HEK293 (cell line): Measurements from ENCODE around the gene MYO5B.
A peak's percentile ranks its signal among the peaks of the same experiment; 100 is the strongest.

Source experiments
- CTCF ChIA-PET: fragments of 350-600 bp; formaldehyde crosslinking; extraction: SDS; loops from one replicate; lab custom pipeline; 2021; ENCODE audit warnings: antibody characterized with exemption; lab: Yijun Ruan, JAX
- POLR2A ChIA-PET: fragments of 300-600 bp; formaldehyde crosslinking; extraction: SDS; loops from one replicate; lab custom pipeline; 2020; ENCODE audit warnings: antibody characterized with exemption, inconsistent platforms; lab: Yijun Ruan, JAX
- H3K27ac ChIP-seq: fragments of 200-500 bp; sonication (Bioruptor generic); 2 replicates; pipeline ENCODE4 v1.5.1; 2014; ENCODE audit warnings: low read depth, low read length, control low read depth, inconsistent platforms; ENCODE audit errors: extremely low read depth
- H3K36me3 ChIP-seq, 2 experiments: fragments of 200-500 bp in 1 of 2; sonication (Bioruptor generic) in 1 of 2; 1 replicate in 1 of 2; 2 replicates in 1 of 2; pipeline ENCODE4 v1.5.1; 2014 to 2017; ENCODE audit warnings: inconsistent platforms in 2 of 2, low read length in 2 of 2; ENCODE audit not compliant: control insufficient read depth in 2 of 2, insufficient read depth in 1 of 2
- H3K4me1 ChIP-seq: fragments of 200-500 bp; sonication (Bioruptor generic); 2 replicates; pipeline ENCODE4 v1.5.1; 2014; ENCODE audit warnings: mild to moderate bottlenecking, low read length, inconsistent platforms; ENCODE audit not compliant: control insufficient read depth, insufficient read depth
- H3K4me3 ChIP-seq: 2 replicates; pipeline ENCODE4 v1.5.1; 2011; ENCODE audit warnings: low read depth, mild to moderate bottlenecking, control low read depth, low read length, moderate library complexity
- H3K9me3 ChIP-seq: fragments of 200-500 bp; sonication (Bioruptor generic); 2 replicates; pipeline ENCODE4 v1.5.1; 2014; ENCODE audit warnings: low read depth, low read length, inconsistent platforms; ENCODE audit not compliant: control insufficient read depth, insufficient read depth
- EGR2 ChIP-seq: fragments of 450-650 bp; formaldehyde crosslinking; IDR thresholded peaks from 2 replicates; pipeline ENCODE4 v1.5.1; 2016; ENCODE audit warnings: low read depth, missing biosample characterization, missing genetic modification characterization
- GFI1B ChIP-seq: fragments of 450-650 bp; formaldehyde crosslinking; IDR thresholded peaks from 2 replicates; pipeline ENCODE4 v1.5.1; 2016; ENCODE audit warnings: missing biosample characterization, missing genetic modification characterization
- GLI2 ChIP-seq: fragments of 450-650 bp; formaldehyde crosslinking; IDR thresholded peaks from 2 replicates; pipeline ENCODE4; 2017; ENCODE audit warnings: missing biosample characterization, missing genetic modification characterization, low read depth, borderline replicate concordance
- GLIS1 ChIP-seq: fragments of 450-650 bp; formaldehyde crosslinking; IDR thresholded peaks from 2 replicates; pipeline ENCODE4 v1.5.1; 2016; ENCODE audit warnings: missing biosample characterization, missing genetic modification characterization
- HOXD13 ChIP-seq: sonication (generic); formaldehyde crosslinking; IDR thresholded peaks from 2 replicates; pipeline ENCODE4 v1.8.0; 2022; ENCODE audit warnings: missing genetic modification reagents, borderline replicate concordance
- KLF10 ChIP-seq: fragments of 450-650 bp; IDR thresholded peaks from 2 replicates; pipeline ENCODE4 v1.5.1; 2018; ENCODE audit warnings: missing biosample characterization, mild to moderate bottlenecking, missing genetic modification characterization
- MEIS1 ChIP-seq: sonication (generic); formaldehyde crosslinking; IDR thresholded peaks from 2 replicates; pipeline ENCODE4 v1.8.1; 2022; ENCODE audit warnings: missing genetic modification reagents, mild to moderate bottlenecking, borderline replicate concordance
- PRDM10 ChIP-seq: fragments of 450-650 bp; formaldehyde crosslinking; IDR thresholded peaks from 2 replicates; pipeline ENCODE4 v1.5.1; 2016; ENCODE audit warnings: missing biosample characterization, missing genetic modification characterization
- REPIN1 ChIP-seq: fragments of 450-650 bp; formaldehyde crosslinking; IDR thresholded peaks from 2 replicates; pipeline ENCODE4 v1.5.1; 2017; ENCODE audit warnings: missing biosample characterization, missing genetic modification characterization, low read depth
- SCRT1 ChIP-seq: fragments of 450-650 bp; formaldehyde crosslinking; IDR thresholded peaks from 2 replicates; pipeline ENCODE4 v1.5.1; 2016; ENCODE audit warnings: missing biosample characterization, missing genetic modification characterization, borderline replicate concordance
- YY1 ChIP-seq: fragments of 450-650 bp; formaldehyde crosslinking; IDR thresholded peaks from 2 replicates; pipeline ENCODE4 v1.5.1; 2018; ENCODE audit warnings: missing biosample characterization, missing genetic modification characterization
- ZBTB20 ChIP-seq: fragments of 450-650 bp; formaldehyde crosslinking; IDR thresholded peaks from 2 replicates; pipeline ENCODE4 v1.5.1; 2016; ENCODE audit warnings: missing biosample characterization, missing genetic modification characterization
- ZBTB49 ChIP-seq: fragments of 450-650 bp; formaldehyde crosslinking; IDR thresholded peaks from 2 replicates; pipeline ENCODE4 v1.5.1; 2016; ENCODE audit warnings: missing biosample characterization, missing genetic modification characterization, low read depth
- ZNF138 ChIP-seq: fragments of 450-650 bp; formaldehyde crosslinking; IDR thresholded peaks from 2 replicates; pipeline ENCODE4 v1.5.1; 2016; ENCODE audit warnings: missing biosample characterization, missing genetic modification characterization, borderline replicate concordance
- ZNF391 ChIP-seq: fragments of 450-650 bp; formaldehyde crosslinking; IDR thresholded peaks from 2 replicates; pipeline ENCODE4 v1.5.1; 2016; ENCODE audit warnings: low read depth, missing biosample characterization, missing genetic modification characterization, borderline replicate concordance
- ZNF449 ChIP-seq: fragments of 450-650 bp; formaldehyde crosslinking; IDR thresholded peaks from 2 replicates; pipeline ENCODE4 v1.5.1; 2017; ENCODE audit warnings: missing biosample characterization, mild to moderate bottlenecking, missing genetic modification characterization, moderate library complexity
- ZNF488 ChIP-seq: fragments of 450-650 bp; formaldehyde crosslinking; IDR thresholded peaks from 2 replicates; pipeline ENCODE4 v1.5.1; 2016; ENCODE audit warnings: missing biosample characterization, missing genetic modification characterization
- ZNF585B ChIP-seq: fragments of 450-650 bp; formaldehyde crosslinking; IDR thresholded peaks from 2 replicates; pipeline ENCODE4 v1.5.1; 2016; ENCODE audit warnings: missing biosample characterization, missing genetic modification characterization
- ZNF645 ChIP-seq: fragments of 450-650 bp; formaldehyde crosslinking; IDR thresholded peaks from 2 replicates; pipeline ENCODE4; 2016; ENCODE audit warnings: missing biosample characterization, missing genetic modification characterization
- ZNF76 ChIP-seq: fragments of 450-650 bp; formaldehyde crosslinking; IDR thresholded peaks from 2 replicates; pipeline ENCODE4; 2016; ENCODE audit warnings: low read depth, missing biosample characterization, missing genetic modification characterization, borderline replicate concordance
- ZNF777 ChIP-seq: fragments of 450-650 bp; formaldehyde crosslinking; IDR thresholded peaks from 2 replicates; pipeline ENCODE4 v1.5.1; 2017; ENCODE audit warnings: missing biosample characterization, missing genetic modification characterization, borderline replicate concordance
- ZNF843 ChIP-seq: fragments of 450-650 bp; formaldehyde crosslinking; IDR thresholded peaks from 2 replicates; pipeline ENCODE4 v1.5.1; 2016; ENCODE audit warnings: missing biosample characterization, missing genetic modification characterization
- ZSCAN18 ChIP-seq: fragments of 450-650 bp; formaldehyde crosslinking; IDR thresholded peaks from 2 replicates; pipeline ENCODE4 v1.5.1; 2016; ENCODE audit warnings: missing biosample characterization, missing genetic modification characterization

Gene MYO5B

GRCh38 chr18:49863769-49864621, 331.0 kb downstream of the MYO5B start (continued):
- TF ChIP-seq ZNF488 (no peak), SCRT1 (tag by site-specific recombination) (no peak), ZNF777 (tag by site-specific recombination) (no peak), GLIS1 (tag by site-specific recombination) (peak; percentile 34), ZNF585B (tag by site-specific recombination) (no peak), ZBTB49 (tag by site-specific recombination) (no peak), ZNF843 (tag by site-specific recombination) (no peak), MEIS1 (CRISPR knock-in tag) (no peak), ZNF138 (tag by site-specific recombination) (no peak), ZNF76 (tag by site-specific recombination) (no peak)

GRCh38 chr18:49862656-49863385, 332.1 kb downstream of the MYO5B start:
- POLR2A ChIA-PET, result no interaction called here
- CTCF ChIA-PET, result interaction anchor here (0.6 to 10.8 kb wide), 17 partner anchors 11 to 1151 kb away, joined by 3 to 169 read pairs (median 6); partner anchors contain the start of genes C18orf32 and MYO5B
- no peak overlapping the region for H3K4me3 ChIP-seq
- no peaks in the 10 kb centered on the region for H3K9me3 ChIP-seq
- no peak overlapping the region for H3K27ac ChIP-seq
- H3K4me1 ChIP-seq, result peaks cover 4% of the 10 kb centered on the region
- no peaks in the 10 kb centered on the region for H3K36me3 ChIP-seq
- TF ChIP-seq PRDM10 (tag by site-specific recombination) (no peak), YY1 (no peak), ZNF449 (tag by site-specific recombination) (no peak), ZNF391 (tag by site-specific recombination) (no peak), ZNF645 (tag by site-specific recombination) (no peak), ZSCAN18 (tag by site-specific recombination) (no peak), KLF10 (tag by site-specific recombination) (no peak), EGR2 (tag by site-specific recombination) (no peak), GFI1B (tag by site-specific recombination) (no peak), GLI2 (tag by site-specific recombination) (no peak), HOXD13 (CRISPR knock-in tag) (no peak), ZBTB20 (no peak), REPIN1 (tag by site-specific recombination) (no peak)
